HCT116 (cell line): Measurements from ENCODE around the gene SLC25A19. TPM values are rescaled to one million over a fixed set of nuclear protein-coding genes. Genes with fewer than 3 reads are reported as not detected.

Source experiments
- ATAC-seq: fragments of 200-7000 bp; cut with Tn5 transposase; 2 replicates; pipeline ENCODE4 v1.9.1; 2020; ENCODE audit warnings: mild to moderate bottlenecking, moderate library complexity
- BruUV-seq: library from RNA; stranded (reverse); fragments of 400-500 nt; replicated peaks from 2 replicates; lab custom pipeline; 2021; lab: Mats Ljungman, UMichigan
- CTCF ChIA-PET: fragments of 300-600 bp; sonication (Branson Sonifier 250); formaldehyde crosslinking; loops from one replicate; lab custom pipeline; 2021; ENCODE audit warnings: antibody characterized with exemption; lab: Charles Lee
- POLR2A ChIA-PET: fragments of 300-600, 350-600 bp; sonication (Branson Sonifier 250); formaldehyde crosslinking; loops from one replicate; lab custom pipeline; 2021; ENCODE audit warnings: antibody characterized with exemption; lab: Charles Lee
- RAD21 ChIA-PET, 2 experiments: fragments of 300-600 bp; sonication (Branson Sonifier 250); formaldehyde crosslinking; loops; one replicate each; lab custom pipeline; 2023; ENCODE audit warnings: low total read pairs in 2 of 2; ENCODE audit not compliant: uncharacterized antibody in 2 of 2, unreplicated experiment in 2 of 2, low non-redundant PET in 1 of 2; lab: Charles Lee
- DNase-seq: peaks from one replicate; pipeline ENCODE4 v3.0.0-alpha.2; 2010; ENCODE audit warnings: low read depth, low spot score
- H2AFZ ChIP-seq: fragments of 200-600 bp; shearing (Covaris generic), sonication (generic); 2 replicates; pipeline ENCODE4 v1.6.1; 2017; ENCODE audit warnings: low read depth, mixed run types, mixed read lengths, antibody characterized with exemption, low read length; ENCODE audit not compliant: poor library complexity, severe bottlenecking
- H3K27ac ChIP-seq: 2 replicates; pipeline ENCODE4 v1.5.1; 2012; ENCODE audit warnings: low read depth, low read length
- H3K27me3 ChIP-seq: fragments of 200-600 bp; sonication (generic); 2 replicates; pipeline ENCODE4 v1.6.1; 2016; ENCODE audit warnings: mixed run types, low read length, mixed read lengths; ENCODE audit not compliant: insufficient read depth
- H3K36me3 ChIP-seq, 2 experiments: fragments of 200-500 bp in 1 of 2; fragments of 200-600 bp in 1 of 2; sonication (Bioruptor generic) in 1 of 2; sonication (generic) in 1 of 2; 2 replicates each; pipeline versions ENCODE4 v1.5.1 to v1.6.1; 2014 to 2016; ENCODE audit warnings: low read length in 2 of 2, inconsistent platforms in 1 of 2, mixed read lengths in 1 of 2, mixed run types in 1 of 2; ENCODE audit not compliant: insufficient read depth in 2 of 2, control insufficient read depth in 1 of 2
- H3K4me1 ChIP-seq, 2 experiments: fragments of 200-600 bp in 1 of 2; sonication (generic) in 1 of 2; 2 replicates each; pipeline versions ENCODE4 v1.5.1 to v1.6.1; 2012 to 2017; ENCODE audit warnings: low read length in 2 of 2, inconsistent platforms in 1 of 2, mild to moderate bottlenecking in 1 of 2, mixed read lengths in 1 of 2, mixed run types in 1 of 2, moderate library complexity in 1 of 2; ENCODE audit not compliant: insufficient read depth in 2 of 2, control insufficient read depth in 1 of 2
- H3K4me2 ChIP-seq: fragments of 200-600 bp; sonication (generic); 2 replicates; pipeline ENCODE4 v1.6.1; 2017; ENCODE audit warnings: mixed run types, low read length, mixed read lengths
- H3K4me3 ChIP-seq, 2 experiments: fragments of 200-600 bp in 1 of 2; sonication (generic) in 1 of 2; replicated peaks in 1 of 2; 2 replicates each; pipeline ENCODE4 v1.5.1; 2011 to 2016; ENCODE audit warnings: low read length in 2 of 2, control low read depth in 1 of 2, low read depth in 1 of 2, mild to moderate bottlenecking in 1 of 2, mixed read lengths in 1 of 2, mixed run types in 1 of 2
- H3K79me2 ChIP-seq: fragments of 200-600 bp; sonication (generic); 2 replicates; pipeline ENCODE4 v1.6.1; 2017; ENCODE audit warnings: mild to moderate bottlenecking, mixed run types, low read length, moderate library complexity, mixed read lengths; ENCODE audit not compliant: insufficient read depth
- H3K9ac ChIP-seq: fragments of 200-600 bp; sonication (generic); 2 replicates; pipeline ENCODE4 v1.6.1; 2016; ENCODE audit warnings: low read length, mixed read lengths
- H3K9me2 ChIP-seq: fragments of 200-600 bp; sonication (generic), shearing (Covaris generic); 2 replicates; pipeline ENCODE4 v1.6.1; 2017; ENCODE audit warnings: mixed run types, mild to moderate bottlenecking, moderate library complexity; ENCODE audit not compliant: insufficient read depth
- H3K9me3 ChIP-seq, 2 experiments: fragments of 200-500 bp in 1 of 2; fragments of 200-600 bp in 1 of 2; sonication (Bioruptor generic) in 1 of 2; sonication (generic) in 1 of 2; 2 replicates each; pipeline ENCODE4 v1.6.1; 2014 to 2017; ENCODE audit warnings: low read length in 2 of 2, mixed read lengths in 2 of 2, inconsistent platforms in 1 of 2, low read depth in 1 of 2, mild to moderate bottlenecking in 1 of 2, mixed run types in 1 of 2, moderate library complexity in 1 of 2; ENCODE audit not compliant: control insufficient read depth in 1 of 2, insufficient read depth in 1 of 2
- H4K20me1 ChIP-seq: fragments of 200-600 bp; sonication (generic), shearing (Covaris generic); 2 replicates; pipeline ENCODE4 v1.6.1; 2017; ENCODE audit warnings: mixed run types, mild to moderate bottlenecking, moderate library complexity; ENCODE audit not compliant: insufficient read depth
- EGR1 ChIP-seq: IDR thresholded peaks from 2 replicates; pipeline ENCODE4 v1.6.1; 2012; ENCODE audit warnings: low read depth
- ZFX ChIP-seq: fragments of 450-650 bp; IDR thresholded peaks from 2 replicates; pipeline ENCODE4 v1.6.1; 2017
- intact Hi-C: fragments of 100-400 bp; cut with micrococcal nuclease; formaldehyde crosslinking; loops from 2 replicates; pipeline ENCODE4 v1.10.0; 2022
- total RNA-seq: library from RNA; stranded (reverse); gene quantifications from one replicate; pipeline ENCODE4 v1.2.1, GENCODE V29; 2021; ENCODE audit not compliant: unreplicated experiment

SLC25A19 gene
- total RNA-seq, 1 experiment from 2014 or later, result 38.7 TPM

- Histone ChIP-seq H3K9me2 (no peaks in the 10 kb centered on the region), H3K27me3 (no peaks in the 10 kb centered on the region), H3K9ac (no peak overlapping the region), H3K79me2 (no peaks in the 10 kb centered on the region), H3K27ac (no peak overlapping the region), H3K4me1 (peaks cover 7 to 21% of the 10 kb centered on the region in 2 experiments), H3K36me3 (no peaks in the 10 kb centered on the region), H4K20me1 (no peaks in the 10 kb centered on the region), H3K4me3 (no peak overlapping the region), H2AFZ (no peak overlapping the region), H3K9me3 (no peaks in the 10 kb centered on the region), H3K4me2 (no peak overlapping the region)
- CTCF ChIA-PET, result no interaction called here
- DNase-seq (no peak), ATAC-seq (no peak)
- no peak for TF ChIP-seq ZFX
- POLR2A ChIA-PET, result no interaction called here
- BruUV-seq, result no TSS peak
- intact Hi-C loops, result no loop called here
- RAD21 ChIA-PET, result interaction anchor here in 1 of 2 experiments (0.6 to 0.9 kb wide), 2 partner anchors 8 to 15 kb away, joined by 4 read pairs; no protein-coding TSS in a partner anchor
Measured at GRCh38 chr17:75307957-75308731, 18.9 kb upstream of the SLC25A19 start.

GRCh38 chr17:75301502-75302206, 12.4 kb upstream of the SLC25A19 start:
- ChIA-PET RAD21 (no interaction called here), CTCF (no interaction called here), POLR2A (no interaction called here)
- Histone ChIP-seq H3K79me2 (no peaks in the 10 kb centered on the region), H3K9me3 (no peaks in the 10 kb centered on the region), H3K36me3 (no peaks in the 10 kb centered on the region), H3K9ac (no peak overlapping the region), H3K27ac (no peak overlapping the region), H2AFZ (no peak overlapping the region), H3K4me3 (no peak overlapping the region), H3K9me2 (no peaks in the 10 kb centered on the region), H3K4me2 (no peak overlapping the region), H3K27me3 (no peaks in the 10 kb centered on the region)
- intact Hi-C loops, result no loop called here
- ATAC-seq, result no peak
- BruUV-seq, result no TSS peak
- DNase-seq, result no peak
- no peak for TF ChIP-seq EGR1
- TF ChIP-seq, all 23 proteins: peak for 0
- Histone ChIP-seq H3K4me1 (no peaks in the 10 kb centered on the region), H4K20me1 (no peaks in the 10 kb centered on the region)
